CMK (cell line): ENCODE measurements around the gene RHBDL1.

ENCODE experiments used
- DNase-seq: peaks from one replicate; pipeline ENCODE4 v3.0.0-alpha.2; 2010; ENCODE audit warnings: low read depth

RHBDL1 gene

GRCh38 chr16:674968-675883, at the start of gene RHBDL1:
RHBDL1 (plus strand) TSS chr16:675671; CDS start chr16:675791, 120 bp downstream.
- DNase-seq: no peak

- no peak for DNase-seq
Observed at GRCh38 chr16:625977-626765, 49.3 kb upstream of the RHBDL1 start.

GRCh38 chr16:626787-627453, 48.6 kb upstream of the RHBDL1 start:
- no peak for DNase-seq

- DNase-seq: no peak
Observed at GRCh38 chr16:627454-628239, 47.8 kb upstream of the RHBDL1 start.

- DNase-seq: no peak
Observed at GRCh38 chr16:628321-629061, 47.0 kb upstream of the RHBDL1 start.

- DNase-seq: no peak
Observed at GRCh38 chr16:629185-629832, 46.2 kb upstream of the RHBDL1 start.

GRCh38 chr16:629833-630248, 45.6 kb upstream of the RHBDL1 start:
- no peak for DNase-seq

GRCh38 chr16:630249-630814, 45.1 kb upstream of the RHBDL1 start:
- DNase-seq: no peak

GRCh38 chr16:630815-631405, 44.6 kb upstream of the RHBDL1 start, which contains the start of gene WFIKKN1:
WFIKKN1 (plus strand) TSS chr16:630985; CDS start chr16:631254, 269 bp downstream.
- no peak for DNase-seq

- no peak for DNase-seq
Observed at GRCh38 chr16:631808-632358, 43.6 kb upstream of the RHBDL1 start.

GRCh38 chr16:632486-633335, 42.8 kb upstream of the RHBDL1 start:
- no peak for DNase-seq

- DNase-seq: no peak
Observed at GRCh38 chr16:633336-634050, 42.0 kb upstream of the RHBDL1 start.

- DNase-seq: no peak
Observed at GRCh38 chr16:634051-634670, 41.3 kb upstream of the RHBDL1 start.

- DNase-seq: no peak
Observed at GRCh38 chr16:634996-635395, 40.5 kb upstream of the RHBDL1 start.

- DNase-seq: no peak
Observed at GRCh38 chr16:635573-636205, 39.8 kb upstream of the RHBDL1 start.

GRCh38 chr16:636206-637080, 39.0 kb upstream of the RHBDL1 start, which contains the start of gene METTL26:
METTL26 (minus strand) TSS chr16:636305; CDS start chr16:636290, 15 bp downstream.
- peak; percentile 91 for DNase-seq
